GM19035 (cell line): ENCODE measurements around the gene RASAL2.
"Not testable (repeated sequence)": the region's sequence is repeated elsewhere in the genome, so short reads cannot be mapped to it uniquely, and the experiment has no call there.

Experiments
- ATAC-seq: cut with Tn5 transposase; IDR thresholded peaks from one replicate; pipeline ENCODE4 v1.9.1; 2021; ENCODE audit not compliant: unreplicated experiment

RASAL2 gene

DNA sequence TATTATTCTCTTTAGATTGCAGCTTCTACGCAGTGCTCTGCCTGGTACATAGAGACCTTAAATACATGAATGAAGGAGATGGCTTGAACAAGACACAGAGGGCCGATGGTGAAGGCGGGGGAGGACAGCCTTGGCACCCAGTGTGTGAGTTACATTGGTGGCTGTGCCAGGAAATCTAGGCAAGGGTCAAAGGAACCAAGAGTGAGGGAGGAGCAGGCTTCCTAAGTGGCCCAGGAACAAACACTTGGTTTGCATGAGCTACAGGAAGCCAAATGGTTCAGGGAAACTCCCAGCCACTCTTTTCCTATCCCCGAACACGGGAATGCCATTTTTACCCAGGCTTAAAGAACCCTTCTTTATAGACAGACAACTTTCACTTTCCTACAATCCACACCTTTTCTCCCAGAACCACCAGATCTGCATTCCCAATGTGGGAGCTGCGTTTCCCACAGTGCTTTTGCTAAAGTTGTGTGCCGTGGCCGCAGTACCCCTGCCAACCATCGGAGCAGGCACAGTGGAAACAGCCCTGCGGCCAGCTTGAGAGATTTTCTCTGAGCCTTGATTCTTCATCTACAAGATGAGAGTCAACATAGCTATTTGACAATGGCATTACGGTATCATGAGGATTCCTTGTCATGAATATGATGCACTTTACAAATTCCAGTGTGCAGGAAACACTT is 406.3 kb downstream of the RASAL2 start:
- no peak for ATAC-seq

DNA sequence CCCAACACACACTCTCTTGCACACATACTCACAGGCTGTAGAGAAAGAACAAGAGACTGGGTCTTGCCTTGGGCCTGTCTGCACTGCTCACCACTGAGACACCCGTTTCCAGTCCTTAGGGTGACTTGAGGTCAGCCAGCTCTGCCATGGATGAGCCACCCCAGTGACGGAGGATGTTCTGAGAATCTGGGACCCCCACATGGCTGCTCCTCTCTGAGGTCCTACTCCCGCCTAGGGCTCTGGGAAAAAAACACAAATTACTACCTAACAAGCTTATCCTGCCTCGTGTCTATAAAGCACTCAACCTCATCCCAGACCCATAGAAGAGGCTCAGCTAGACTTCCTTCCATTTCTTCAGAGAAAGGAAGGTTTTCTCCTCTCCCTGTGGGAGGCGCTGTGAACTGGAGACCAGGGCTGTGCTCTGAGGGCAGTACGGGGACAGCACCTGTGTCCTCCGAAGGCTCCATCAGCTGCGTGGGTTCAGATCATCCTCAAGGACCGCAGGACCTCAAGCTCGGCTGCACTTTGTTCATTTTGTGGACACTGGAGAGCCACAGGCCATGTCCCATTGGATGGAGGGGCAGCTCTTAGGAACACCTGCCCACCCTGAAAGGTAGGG is 407.1 kb downstream of the RASAL2 start:
- ATAC-seq: no peak

DNA sequence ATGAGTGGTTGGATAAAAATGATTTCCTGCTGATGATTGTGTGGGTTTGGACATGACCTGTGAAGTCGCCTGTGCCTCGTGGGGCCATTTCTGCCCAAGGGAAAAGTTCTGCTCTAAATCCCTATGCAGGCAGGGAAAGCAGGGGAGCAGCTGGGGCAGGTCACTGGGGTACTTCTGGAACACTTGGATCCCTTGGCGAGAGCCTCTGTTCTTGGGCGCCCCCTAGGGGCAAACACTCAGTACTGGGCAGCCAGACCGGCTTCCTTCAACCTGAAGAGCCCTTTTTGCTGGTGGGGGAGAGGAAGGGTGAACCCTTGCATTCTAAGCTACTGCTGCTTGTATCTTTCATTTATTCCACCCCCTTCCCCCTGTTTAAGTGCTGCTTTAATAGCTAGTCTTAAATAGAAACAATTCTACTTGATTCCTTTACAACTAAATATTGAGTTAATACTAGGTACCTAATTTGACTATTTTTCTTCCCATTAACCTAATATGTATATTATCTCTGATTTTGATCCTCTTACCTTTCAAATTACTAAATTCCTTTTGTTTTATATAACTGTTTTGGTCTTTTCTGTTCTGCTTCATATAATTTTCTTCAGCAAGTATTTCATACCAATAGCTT is 407.9 kb downstream of the RASAL2 start:
- peak; percentile 81 for ATAC-seq

DNA sequence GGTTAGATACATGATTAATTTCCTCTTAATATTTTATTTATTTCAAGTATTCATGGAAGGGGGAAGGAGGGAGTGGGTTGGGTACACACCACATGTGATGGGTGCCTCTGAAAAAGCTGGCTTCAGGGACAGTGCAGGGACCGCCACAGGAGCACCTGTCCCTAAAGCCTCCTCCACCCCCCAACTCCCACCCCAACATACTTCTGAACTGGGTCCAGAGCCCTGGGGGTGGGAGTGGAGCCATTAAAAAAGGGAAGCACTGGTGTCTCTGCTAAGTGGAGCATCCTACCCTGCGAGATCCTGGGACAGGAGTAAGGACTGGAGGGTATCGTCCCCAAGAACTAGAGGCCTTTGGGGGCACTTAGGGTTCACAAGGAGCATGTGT is 408.4 kb downstream of the RASAL2 start:
- ATAC-seq: no peak

DNA sequence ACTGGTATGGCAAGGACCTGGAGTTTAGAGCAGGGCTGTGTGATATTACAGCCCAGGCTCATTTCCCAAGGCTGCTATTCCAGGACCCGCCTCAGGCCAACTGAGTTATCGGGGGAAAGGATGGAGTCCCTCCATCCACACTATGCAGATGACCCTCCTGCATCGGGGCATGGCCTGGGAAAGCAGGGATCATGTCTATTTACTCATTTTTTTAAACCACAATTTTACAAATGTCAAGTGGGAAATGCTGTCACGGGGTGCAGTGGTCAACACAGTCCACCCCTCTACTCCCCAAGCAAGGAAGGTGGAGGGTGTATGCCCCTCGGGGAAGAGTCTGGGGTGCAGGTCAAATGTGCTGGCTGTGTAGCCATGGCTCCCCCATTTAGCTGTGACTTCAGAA is 409.0 kb downstream of the RASAL2 start:
- ATAC-seq: no peak

DNA sequence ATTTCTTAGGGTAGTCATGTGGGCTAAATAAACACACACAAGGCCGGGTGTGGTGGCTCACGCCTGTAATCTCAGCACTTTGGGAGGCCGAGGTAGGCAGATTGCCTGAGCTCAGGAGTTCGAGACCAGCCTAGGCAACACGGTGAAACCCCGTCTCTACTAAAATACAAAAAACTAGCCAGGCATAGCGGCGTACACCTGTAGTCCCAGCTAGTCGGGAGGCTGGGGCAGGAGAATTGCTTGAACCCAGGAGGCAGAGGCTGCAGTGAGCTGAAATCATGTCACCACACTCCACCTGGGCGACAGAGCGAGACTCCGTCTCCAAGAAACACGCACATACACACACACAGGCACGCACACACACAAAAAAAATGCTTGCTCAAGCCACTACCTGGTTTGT is 409.4 kb downstream of the RASAL2 start:
- ATAC-seq: not testable (repeated sequence)

DNA sequence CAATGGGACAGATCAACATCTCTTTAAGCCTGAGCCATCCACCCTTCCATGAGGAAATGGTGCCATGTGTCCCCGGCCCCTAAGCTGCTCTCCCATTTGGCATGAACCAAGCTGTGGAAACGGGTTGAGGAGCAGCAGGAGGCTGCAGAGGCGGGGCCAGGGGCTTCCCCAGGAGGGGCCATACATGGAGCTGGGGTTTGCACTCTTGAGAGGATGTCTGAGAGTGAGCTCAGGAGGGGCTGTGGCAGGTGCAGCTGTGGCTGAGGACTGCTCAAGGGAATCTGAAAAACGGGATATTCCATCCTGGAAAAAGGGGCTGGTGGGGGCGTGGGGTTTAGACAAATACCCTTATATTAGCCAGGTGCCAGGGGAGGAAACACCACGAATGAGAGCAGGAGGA is 409.9 kb downstream of the RASAL2 start:
- ATAC-seq: no peak

DNA sequence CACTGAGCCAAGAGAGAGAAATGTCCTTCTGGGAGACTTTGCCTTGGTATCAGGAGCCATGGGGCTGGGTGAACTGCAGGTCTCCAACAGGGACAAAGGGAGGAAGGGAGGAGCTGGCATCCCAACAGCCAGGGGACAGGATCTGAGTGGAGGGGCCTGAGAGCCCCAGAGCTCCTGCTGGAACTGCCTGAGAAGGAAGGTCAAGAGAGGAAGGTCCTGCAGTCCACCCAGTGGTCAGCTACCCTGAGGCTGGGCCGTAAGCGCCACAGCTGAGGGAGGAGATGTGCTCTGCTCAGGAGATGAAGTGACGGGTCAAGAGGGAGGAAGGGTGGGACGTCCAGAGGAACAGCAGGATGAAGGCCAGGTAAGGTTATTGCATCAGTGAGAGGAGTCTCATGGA is 410.4 kb downstream of the RASAL2 start:
- ATAC-seq: no peak

DNA sequence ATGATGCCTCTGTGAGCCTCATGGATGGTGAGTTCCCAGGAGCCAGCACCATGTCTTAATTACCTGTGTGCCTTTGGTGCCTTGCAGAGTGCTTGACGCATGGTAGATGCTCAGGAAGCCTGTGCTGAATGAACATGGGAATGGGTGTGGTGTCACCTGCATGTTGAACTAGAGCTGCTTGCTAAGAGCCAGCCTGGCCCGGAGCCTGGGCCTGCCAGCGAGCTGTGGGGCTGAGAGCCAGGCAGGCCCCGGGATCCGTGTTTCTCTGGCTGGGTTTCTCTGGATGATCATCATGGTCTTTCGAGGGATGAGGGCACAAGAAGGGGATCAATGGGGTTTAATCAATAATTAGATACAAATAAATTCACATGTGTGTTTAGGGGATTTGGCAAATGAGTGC is 412.3 kb downstream of the RASAL2 start:
- ATAC-seq: no peak

DNA sequence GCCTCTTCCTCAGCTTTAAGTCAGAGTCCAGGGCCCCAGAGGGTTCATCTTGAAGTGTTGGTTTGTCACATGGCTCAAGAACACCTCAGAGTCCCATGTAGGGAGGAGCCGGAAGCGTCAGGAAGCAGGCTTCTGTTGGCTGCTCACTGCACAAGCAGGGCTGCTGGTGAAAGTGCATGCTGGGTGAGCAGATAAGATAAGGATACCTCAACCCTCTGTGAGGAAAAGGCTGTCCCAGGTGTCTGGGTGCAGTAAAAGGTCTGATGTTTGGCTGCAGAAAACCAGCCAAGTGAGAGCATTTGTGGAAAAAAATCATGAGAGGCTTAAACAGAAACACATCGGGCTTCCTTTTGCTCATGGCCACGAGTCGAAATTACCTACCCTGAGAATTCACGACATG is 412.8 kb downstream of the RASAL2 start:
- no peak for ATAC-seq

DNA sequence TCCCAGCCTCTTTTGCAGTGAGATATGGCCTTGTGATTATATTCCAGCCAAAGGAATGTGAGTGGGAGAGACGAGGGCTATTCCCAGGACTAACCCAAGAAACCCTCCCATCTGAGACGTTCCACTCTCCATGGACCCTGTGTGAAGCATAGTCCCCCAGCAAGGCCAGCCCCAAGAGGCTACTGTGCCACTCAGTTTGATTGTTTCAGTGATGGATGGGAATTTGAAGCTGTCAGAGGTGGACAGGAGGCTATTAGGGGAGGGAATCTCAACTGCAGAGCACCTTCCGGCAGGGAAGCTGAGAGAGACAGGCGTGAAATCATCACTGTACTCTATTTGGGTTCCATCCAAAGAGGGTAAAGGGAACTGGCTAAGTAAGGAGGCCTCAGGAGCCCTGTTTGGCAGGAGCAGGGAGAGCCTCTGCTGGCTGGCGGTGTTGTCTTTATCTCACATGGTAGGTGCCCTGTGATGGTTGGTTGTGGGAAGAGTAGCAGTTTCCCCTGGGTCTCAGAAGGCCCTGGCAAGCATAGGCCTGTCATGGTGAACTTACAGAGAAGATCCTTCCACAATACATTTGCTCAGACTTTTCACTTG is 415.6 kb downstream of the RASAL2 start:
- no peak for ATAC-seq

DNA sequence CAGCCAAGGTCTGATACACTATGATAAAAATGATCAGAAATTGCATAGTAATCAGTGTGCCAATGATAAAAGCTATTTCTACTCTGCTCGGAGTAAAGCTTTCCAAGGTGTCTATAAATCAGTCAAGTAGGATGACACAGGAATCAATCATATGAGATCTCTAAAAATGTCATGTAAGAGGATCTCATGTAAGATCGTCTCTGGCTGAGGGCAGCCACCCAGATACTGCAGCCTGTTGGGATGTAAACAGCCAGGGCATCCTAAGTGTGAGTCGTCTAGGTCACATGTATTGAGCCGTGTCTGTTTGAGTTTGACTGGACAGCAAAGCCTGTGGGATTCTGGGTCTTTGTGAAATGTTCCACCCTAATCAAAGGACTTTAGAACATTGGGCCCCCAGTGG is 416.3 kb downstream of the RASAL2 start:
- no peak for ATAC-seq

DNA sequence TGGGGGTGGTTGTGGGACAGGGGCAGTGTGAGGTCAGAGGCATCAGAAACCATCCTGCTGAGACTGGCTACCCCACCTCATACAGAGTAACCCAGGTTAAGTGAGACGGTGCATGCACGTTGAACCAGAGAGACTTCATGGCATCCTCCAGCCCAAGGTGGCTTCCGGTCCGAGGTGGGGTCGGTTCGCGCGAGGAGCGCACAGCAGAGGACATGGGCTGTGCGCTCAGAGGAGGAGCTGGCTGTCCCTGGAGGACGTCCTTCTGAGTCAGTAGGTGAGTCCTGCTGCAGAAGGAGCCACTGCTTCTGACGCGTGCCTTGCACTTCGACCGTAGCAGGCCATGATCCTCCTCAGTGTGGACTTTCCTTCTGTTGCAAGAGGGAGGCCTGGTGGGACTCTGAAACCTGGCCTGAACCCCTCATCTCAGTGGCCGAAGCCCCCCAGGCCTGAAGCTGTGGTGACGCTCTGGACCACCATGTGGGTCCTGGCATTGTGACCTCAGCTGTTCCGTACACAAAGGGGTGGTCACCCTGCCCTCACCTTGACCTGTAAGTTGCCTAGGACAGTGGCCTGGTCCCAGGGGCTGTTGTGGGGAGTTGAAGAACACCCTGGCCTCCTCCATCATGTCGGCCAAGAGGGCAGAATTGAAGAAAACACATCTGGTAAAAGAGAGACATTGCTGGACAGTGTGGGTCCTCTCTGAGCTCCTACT is 418.8 kb downstream of the RASAL2 start, which contains the start of gene TEX35:
TEX35 (plus strand) TSS at position 544 of the 712 bp plus-strand sequence; CDS start at position 624, 80 bp downstream.
- ATAC-seq: no peak

DNA sequence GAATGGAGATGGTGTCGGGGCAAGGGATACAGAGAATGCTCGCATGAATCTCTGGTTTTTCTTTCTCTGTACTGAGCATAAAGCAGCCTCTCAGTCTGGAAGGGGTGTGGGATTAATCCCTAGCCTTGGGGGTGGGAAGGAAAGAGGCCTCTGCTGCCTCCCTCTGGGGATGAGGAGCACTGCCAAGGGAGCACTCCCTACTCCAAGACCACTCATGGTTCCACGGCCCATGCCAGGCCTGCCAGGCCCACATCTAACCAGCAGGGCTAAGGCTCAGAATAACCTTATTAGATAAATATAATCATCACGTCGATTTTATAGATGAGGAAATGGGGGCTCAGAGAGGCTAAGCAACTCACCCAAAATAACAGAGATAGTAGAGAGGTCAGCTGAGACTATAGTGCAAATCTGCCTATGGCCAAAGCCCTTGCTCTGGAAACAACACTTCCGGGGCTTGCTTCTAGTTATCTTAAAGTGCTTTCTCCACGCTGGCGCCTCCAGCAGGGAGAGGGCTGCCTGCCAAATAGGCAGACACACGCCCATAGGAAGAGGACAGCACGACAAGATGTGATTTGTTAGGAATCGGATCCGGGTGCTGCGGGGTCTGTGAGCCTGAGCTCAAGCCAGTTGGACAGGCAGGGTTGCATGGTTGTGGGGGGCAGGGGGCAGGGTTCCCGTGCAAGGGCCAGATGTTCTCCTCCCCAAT is 419.5 kb downstream of the RASAL2 start:
- no peak for ATAC-seq

DNA sequence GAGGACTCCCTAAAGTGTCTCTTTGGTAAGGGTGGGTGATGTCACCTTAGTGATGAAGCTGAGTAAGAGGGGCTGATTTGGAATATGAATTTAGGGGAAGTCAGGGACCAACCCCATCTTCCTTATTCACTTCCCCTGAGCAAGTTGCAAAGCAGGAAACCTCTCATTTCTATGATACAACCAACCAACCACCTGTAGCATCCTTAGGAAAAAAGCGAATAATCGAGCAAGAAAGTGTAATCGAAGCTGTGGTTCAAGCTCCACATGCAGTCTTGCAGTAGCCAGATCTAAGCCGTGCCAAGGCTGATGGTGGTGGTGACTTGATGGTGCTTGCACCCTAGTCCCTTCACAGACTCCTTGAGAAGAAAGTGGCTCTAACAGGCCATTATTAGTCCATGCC is 422.2 kb downstream of the RASAL2 start:
- ATAC-seq: no peak

DNA sequence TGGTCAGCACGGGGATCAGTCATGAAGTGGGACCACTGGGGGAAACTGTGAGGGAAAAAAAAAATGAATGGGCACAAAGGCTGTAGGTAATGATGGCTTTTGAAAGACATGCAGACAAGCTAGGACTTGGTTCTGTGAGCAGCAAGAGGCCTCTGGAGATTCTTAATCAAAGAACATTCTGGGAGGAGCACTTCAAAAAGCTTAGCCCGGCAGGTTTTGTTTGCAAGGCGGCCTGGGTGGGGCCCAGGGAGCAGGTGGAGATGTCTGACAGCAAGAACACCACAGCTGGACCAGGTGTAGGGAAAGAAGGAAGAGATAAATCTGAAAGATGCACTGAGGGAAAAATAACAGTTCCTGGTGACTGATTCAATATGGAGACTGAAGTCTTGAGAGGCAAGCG is 425.0 kb downstream of the RASAL2 start:
- no peak for ATAC-seq

DNA sequence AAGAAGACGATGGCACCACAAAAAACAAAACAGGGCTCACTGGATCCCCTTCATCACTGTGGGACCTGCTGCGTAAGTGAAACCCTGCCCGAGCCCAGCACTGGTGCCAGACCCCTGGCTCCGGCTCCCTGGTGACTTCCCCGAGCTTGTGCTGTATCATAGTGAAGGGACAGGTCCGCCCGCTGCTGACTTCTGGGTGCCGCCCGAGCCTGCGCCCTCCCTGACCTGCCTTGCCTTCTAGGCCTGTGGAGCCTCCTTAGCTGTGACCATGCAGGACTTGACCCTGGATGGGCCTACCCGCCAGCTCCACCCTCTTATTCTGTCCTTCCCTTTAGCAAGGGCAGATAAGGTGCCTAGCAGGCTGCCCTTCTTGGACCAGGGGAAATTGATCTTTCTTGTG is 426.9 kb downstream of the RASAL2 start:
- ATAC-seq: no peak

DNA sequence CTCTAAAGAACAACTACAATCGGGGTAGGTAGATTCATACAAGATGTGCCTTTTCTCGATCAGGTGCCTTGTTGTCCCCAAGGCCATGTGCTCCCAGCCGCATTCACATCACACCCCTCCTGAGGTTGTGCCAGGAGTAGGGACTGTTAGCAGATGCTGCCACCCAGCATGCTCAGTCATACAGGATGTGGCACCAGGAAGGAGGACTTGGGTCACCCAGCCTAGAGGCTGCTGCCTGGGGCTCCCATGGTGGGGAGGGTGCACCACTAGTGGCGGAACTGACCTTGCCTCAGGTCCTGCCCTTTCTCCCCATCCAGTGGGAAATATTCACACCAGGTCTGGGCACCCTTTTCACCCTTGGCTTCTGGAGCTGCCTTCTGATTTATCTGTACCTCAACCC is 427.3 kb downstream of the RASAL2 start:
- no peak for ATAC-seq

DNA sequence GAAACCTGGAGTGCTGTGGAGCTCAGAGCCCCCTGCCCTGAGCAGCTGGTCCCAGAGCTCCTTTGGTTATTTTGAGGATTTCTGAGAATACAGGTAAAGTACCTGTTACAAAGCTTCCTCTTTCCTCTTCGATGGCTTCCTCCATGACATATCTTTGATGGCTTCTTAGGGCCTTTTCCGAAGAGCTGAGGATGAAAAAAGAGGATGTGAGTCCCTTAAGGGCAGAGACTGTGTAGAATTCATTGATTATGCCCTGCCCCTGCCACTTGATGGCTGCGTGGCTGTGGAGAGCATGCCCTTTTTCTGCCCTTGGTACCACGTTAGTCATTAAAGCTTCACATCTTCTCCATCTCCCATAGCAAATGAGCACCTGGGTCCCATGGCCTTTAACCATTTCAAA is 433.2 kb downstream of the RASAL2 start:
- no peak for ATAC-seq

DNA sequence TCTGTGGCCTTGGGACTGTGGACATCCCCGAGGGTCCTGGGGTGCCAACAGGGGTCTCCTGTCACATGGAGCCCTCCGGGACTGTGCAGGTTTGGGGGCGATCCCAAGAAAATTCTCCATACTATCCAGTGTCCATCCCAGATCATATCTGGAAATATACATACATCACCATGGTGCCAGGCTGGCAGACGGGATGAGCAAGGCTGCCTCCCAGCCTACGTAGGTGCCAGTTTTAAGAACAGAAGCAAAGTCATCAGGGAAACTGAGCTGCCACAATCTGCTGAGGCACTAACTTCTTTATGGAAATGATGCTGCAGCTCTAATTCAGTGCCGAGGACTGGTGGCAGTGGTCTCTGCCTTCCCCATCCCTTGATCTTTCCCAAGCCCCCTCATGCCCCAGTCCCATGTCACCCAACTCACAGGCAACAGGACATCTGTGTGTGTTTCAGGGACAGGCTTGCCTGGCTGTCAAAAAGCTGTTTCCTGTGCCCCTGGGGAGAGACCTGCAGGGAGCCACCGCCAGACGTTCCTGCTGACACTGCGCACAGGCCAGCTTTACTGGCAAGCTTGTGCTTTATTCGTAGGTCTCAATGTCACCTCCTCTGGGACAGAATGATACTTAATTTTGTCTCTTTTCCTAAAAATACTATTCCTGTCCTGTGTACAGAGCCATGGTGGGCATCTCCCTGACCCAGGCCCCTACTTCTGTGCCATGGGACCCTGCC is 434.5 kb downstream of the RASAL2 start:
- ATAC-seq: no peak
